ENCODE data around the gene PTPRN2. TPM values are rescaled to one million over a fixed set of nuclear protein-coding genes. Genes with fewer than 3 reads are reported as not detected.

Gene PTPRN2
- total and polyA plus RNA-seq, 2 donors (not counting 3 experiments of a cell fraction or from before 2014, with no cell fraction given) = 0.62 to 0.88 TPM

DNA sequence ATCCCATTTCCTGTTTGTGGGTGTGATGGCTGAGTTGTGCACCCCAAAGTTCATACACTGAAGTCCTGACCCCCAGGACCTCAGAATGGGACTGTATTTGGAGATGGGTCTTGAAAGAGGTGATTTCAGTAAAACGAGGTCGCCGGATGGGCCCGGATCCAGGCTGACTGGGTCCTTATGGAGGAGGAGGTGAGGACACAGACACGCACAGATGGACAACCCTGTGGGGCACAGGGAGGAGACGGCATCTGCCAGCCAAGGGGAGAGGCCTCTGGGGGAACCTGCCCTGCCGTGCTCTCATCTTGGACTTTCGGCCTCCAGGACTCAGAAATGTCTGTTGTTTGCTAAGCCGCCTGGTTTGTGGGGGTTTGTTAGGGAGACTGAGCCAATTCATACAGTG lies 61.1 kb downstream of the PTPRN2 start:
- Histone ChIP-seq H3K9ac (replicated peaks; ENCODE audit: extremely low read depth, insufficient read depth, low read length) (no peak overlapping the region), H3K9me1 (replicated peaks; ENCODE audit: control insufficient read depth, extremely low read depth, insufficient read depth, low read length) (no peaks in the 10 kb centered on the region), H3K4me1 (ENCODE audit: control insufficient read depth, extremely low read depth, insufficient read depth, low read length) (no peaks in the 10 kb centered on the region), H2AFZ (ENCODE audit: low read depth, low read length) (no peak overlapping the region), H3K4me2 (ENCODE audit: insufficient read depth, low read length) (no peak overlapping the region), H3K36me3 (ENCODE audit: control insufficient read depth in 2 of 2, extremely low read depth in 1 of 2, insufficient read depth in 2 of 2, low read length in 2 of 2) (no peaks in the 10 kb centered on the region), H3K27ac (ENCODE audit: insufficient read depth, low read depth, low read length) (no peak overlapping the region), H3K79me2 (ENCODE audit: control insufficient read depth, insufficient read depth, low read length) (no peaks in the 10 kb centered on the region), H4K20me1 (replicated peaks; ENCODE audit: control insufficient read depth, extremely low read depth, insufficient read depth, low read length) (no peaks in the 10 kb centered on the region), H3K27me3 (ENCODE audit: control insufficient read depth in 2 of 2, insufficient read depth in 2 of 2, low read length in 2 of 2) (no peaks in the 10 kb centered on the region), H3K9me3 (replicated peaks; ENCODE audit: control insufficient read depth, insufficient read depth, low read length) (peaks cover 8% of the 10 kb centered on the region), H3K4me3 (replicated peaks in 1 of 3; ENCODE audit: insufficient read depth in 1 of 3, low read depth in 1 of 3, low read length in 3 of 3) (no peak overlapping the region)
- FAIRE-seq (no peak), DNase-seq (ENCODE audit: low read depth, low spot score) (no peak)
- intact Hi-C loops (cut with micrococcal nuclease) (no loop called here), dilution Hi-C loops (cut with MboI; ENCODE audit: extremely low pct_ligation_motif_present, low sequenced_read_pairs) (no loop called here)
- POLR2A ChIA-PET = no interaction called here
- CTCF ChIA-PET = no interaction called here
- TF ChIP-seq JUN (IDR thresholded peaks at IDR 0.05; ENCODE audit: borderline replicate concordance, insufficient read depth, insufficient read length, low read depth) = no peak
- TF ChIP-seq FOS (IDR thresholded peaks at IDR 0.05; ENCODE audit: borderline replicate concordance, insufficient read depth, low read length) = no peak
- TF ChIP-seq, protein P1, sequence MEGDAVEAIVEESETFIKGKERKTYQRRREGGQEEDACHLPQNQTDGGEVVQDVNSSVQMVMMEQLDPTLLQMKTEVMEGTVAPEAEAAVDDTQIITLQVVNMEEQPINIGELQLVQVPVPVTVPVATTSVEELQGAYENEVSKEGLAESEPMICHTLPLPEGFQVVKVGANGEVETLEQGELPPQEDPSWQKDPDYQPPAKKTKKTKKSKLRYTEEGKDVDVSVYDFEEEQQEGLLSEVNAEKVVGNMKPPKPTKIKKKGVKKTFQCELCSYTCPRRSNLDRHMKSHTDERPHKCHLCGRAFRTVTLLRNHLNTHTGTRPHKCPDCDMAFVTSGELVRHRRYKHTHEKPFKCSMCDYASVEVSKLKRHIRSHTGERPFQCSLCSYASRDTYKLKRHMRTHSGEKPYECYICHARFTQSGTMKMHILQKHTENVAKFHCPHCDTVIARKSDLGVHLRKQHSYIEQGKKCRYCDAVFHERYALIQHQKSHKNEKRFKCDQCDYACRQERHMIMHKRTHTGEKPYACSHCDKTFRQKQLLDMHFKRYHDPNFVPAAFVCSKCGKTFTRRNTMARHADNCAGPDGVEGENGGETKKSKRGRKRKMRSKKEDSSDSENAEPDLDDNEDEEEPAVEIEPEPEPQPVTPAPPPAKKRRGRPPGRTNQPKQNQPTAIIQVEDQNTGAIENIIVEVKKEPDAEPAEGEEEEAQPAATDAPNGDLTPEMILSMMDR (IDR thresholded peaks at IDR 0.05; ENCODE audit: extremely low read depth in 1 of 2, insufficient read depth in 1 of 2, low read depth in 1 of 2, low read length in 2 of 2) = no peak
- no peak for TF ChIP-seq MYC (IDR thresholded peaks at IDR 0.05; ENCODE audit: low read depth, low read length)
- TF ChIP-seq, protein P2, sequence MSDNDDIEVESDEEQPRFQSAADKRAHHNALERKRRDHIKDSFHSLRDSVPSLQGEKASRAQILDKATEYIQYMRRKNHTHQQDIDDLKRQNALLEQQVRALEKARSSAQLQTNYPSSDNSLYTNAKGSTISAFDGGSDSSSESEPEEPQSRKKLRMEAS (IDR thresholded peaks at IDR 0.05; ENCODE audit: insufficient read depth, insufficient read length) = no peak
- TF ChIP-seq POLR2AphosphoS5 (IDR thresholded peaks at IDR 0.05; ENCODE audit: insufficient read depth, low read depth, low read length) = no peak
- TF ChIP-seq EZH2 (IDR thresholded peaks at IDR 0.05; ENCODE audit: borderline replicate concordance, low read depth, low read length, severe bottlenecking) = no peak
- no peak for TF ChIP-seq GATA2 (IDR thresholded peaks at IDR 0.05; ENCODE audit: insufficient read depth, insufficient read length, low read depth, low read length)
- TF ChIP-seq POLR2A (IDR thresholded peaks at IDR 0.05; ENCODE audit: low read depth, low read length) = no peak
- no TSS peak for BruUV-seq (replicated peaks)

Measured in endothelial cell of umbilical vein (primary cell).